Prostate gland (tissue), 2 donors: ENCODE data around the gene ENOX1.

ENCODE experiments used
- POLR2A ChIP-seq: fragments of 450-650 bp; IDR thresholded peaks from one replicate; pipeline ENCODE4 v1.6.1; 2016; ENCODE audit warnings: antibody characterized with exemption, mild to moderate bottlenecking
- POLR2AphosphoS5 ChIP-seq: sonication (generic); formaldehyde crosslinking; IDR thresholded peaks from one replicate; pipeline ENCODE4 v1.6.1; 2017; ENCODE audit warnings: antibody characterized with exemption
- TF ChIP-seq, protein P1 (sequence below), 4 experiments: fragments of 200-600 bp in 2 of 4; fragments of 450-650 bp in 2 of 4; sonication (generic) in 2 of 4; IDR thresholded peaks; 1 replicate in 3 of 4; 2 replicates in 1 of 4; pipeline ENCODE4 v1.5.1; 2016 to 2019; ENCODE audit warnings: antibody characterized with exemption in 4 of 4, mild to moderate bottlenecking in 2 of 4, moderate library complexity in 2 of 4

DNA sequence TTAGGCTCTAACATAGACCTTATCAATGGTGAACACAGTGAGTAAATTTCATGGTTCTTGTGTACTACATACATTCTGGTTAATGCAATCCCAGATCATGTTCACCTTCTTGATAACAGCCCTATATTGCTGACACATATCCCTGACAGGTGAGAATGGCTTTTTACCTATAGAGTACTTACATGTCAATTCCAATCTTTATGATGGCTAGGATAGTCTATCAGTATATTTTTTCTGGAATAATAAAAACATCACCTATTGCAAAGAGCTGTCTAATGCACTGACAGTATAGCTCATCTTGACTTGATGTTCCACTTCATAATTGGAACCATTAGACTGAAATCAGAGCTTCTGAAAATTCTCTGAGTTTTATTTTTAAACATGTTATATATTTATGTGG, 199.4 kb downstream of the ENOX1 start:
- TF ChIP-seq, protein P1, sequence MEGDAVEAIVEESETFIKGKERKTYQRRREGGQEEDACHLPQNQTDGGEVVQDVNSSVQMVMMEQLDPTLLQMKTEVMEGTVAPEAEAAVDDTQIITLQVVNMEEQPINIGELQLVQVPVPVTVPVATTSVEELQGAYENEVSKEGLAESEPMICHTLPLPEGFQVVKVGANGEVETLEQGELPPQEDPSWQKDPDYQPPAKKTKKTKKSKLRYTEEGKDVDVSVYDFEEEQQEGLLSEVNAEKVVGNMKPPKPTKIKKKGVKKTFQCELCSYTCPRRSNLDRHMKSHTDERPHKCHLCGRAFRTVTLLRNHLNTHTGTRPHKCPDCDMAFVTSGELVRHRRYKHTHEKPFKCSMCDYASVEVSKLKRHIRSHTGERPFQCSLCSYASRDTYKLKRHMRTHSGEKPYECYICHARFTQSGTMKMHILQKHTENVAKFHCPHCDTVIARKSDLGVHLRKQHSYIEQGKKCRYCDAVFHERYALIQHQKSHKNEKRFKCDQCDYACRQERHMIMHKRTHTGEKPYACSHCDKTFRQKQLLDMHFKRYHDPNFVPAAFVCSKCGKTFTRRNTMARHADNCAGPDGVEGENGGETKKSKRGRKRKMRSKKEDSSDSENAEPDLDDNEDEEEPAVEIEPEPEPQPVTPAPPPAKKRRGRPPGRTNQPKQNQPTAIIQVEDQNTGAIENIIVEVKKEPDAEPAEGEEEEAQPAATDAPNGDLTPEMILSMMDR (IDR thresholded peaks at IDR 0.05) = no peak
- TF ChIP-seq POLR2A (no peak), POLR2AphosphoS5 (no peak)
